GM18505 (cell line): ENCODE results near the gene CCDC107.
A peak's percentile ranks its signal among the peaks of the same experiment; 100 is the strongest.
"Not testable (repeated sequence)": the region's sequence is repeated elsewhere in the genome, so short reads cannot be mapped to it uniquely, and the experiment has no call there.

ENCODE experiments used
- ATAC-seq: cut with Tn5 transposase; IDR thresholded peaks from one replicate; pipeline ENCODE4 v1.9.1; 2021; ENCODE audit not compliant: unreplicated experiment
- POLR2A ChIP-seq: IDR thresholded peaks from 4 replicates; pipeline ENCODE4 v1.6.1; 2011; ENCODE audit warnings: borderline replicate concordance; ENCODE audit not compliant: insufficient read depth, insufficient read length; ENCODE audit errors: extremely low read depth

The CCDC107 gene

GRCh38 chr9:35619800-35620158, 38.3 kb upstream of the CCDC107 start:
- TF ChIP-seq POLR2A, result peak; percentile 11
- ATAC-seq, result peak; percentile 54

GRCh38 chr9:35627575-35627974, 30.5 kb upstream of the CCDC107 start:
- ATAC-seq, result no peak
- no peak for TF ChIP-seq POLR2A

GRCh38 chr9:35628389-35628991, 29.6 kb upstream of the CCDC107 start:
- TF ChIP-seq POLR2A, result no peak
- ATAC-seq, result no peak

- ATAC-seq, result no peak
- TF ChIP-seq POLR2A, result no peak
These were observed 28.5 kb upstream of the CCDC107 start for GRCh38 chr9:35629597-35629996.

- no peak for TF ChIP-seq POLR2A
- no peak for ATAC-seq
These were observed 22.4 kb upstream of the CCDC107 start for GRCh38 chr9:35635730-35636129.

- ATAC-seq, result no peak
These were observed 21.8 kb upstream of the CCDC107 start for GRCh38 chr9:35636135-35636876.

GRCh38 chr9:35636877-35637246, 21.2 kb upstream of the CCDC107 start:
- ATAC-seq, result not testable (repeated sequence)

More at GRCh38 chr9:35636135-35636876, 21.8 kb upstream of the CCDC107 start:
- no peak for TF ChIP-seq POLR2A

- not testable (repeated sequence) for ATAC-seq
These were observed 20.6 kb upstream of the CCDC107 start for GRCh38 chr9:35637427-35637955.

GRCh38 chr9:35638751-35639150, 19.3 kb upstream of the CCDC107 start:
- ATAC-seq, result not testable (repeated sequence)

GRCh38 chr9:35639225-35639624, 18.9 kb upstream of the CCDC107 start:
- not testable (repeated sequence) for ATAC-seq

GRCh38 chr9:35639631-35640030, 18.5 kb upstream of the CCDC107 start:
- no peak for ATAC-seq
- no peak for TF ChIP-seq POLR2A

- ATAC-seq, result not testable (repeated sequence)
These were observed 17.7 kb upstream of the CCDC107 start for GRCh38 chr9:35640431-35640830.

- not testable (repeated sequence) for ATAC-seq
These were observed 16.6 kb upstream of the CCDC107 start for GRCh38 chr9:35641478-35641877.

- no peak for TF ChIP-seq POLR2A
- no peak for ATAC-seq
These were observed 15.0 kb upstream of the CCDC107 start for GRCh38 chr9:35643046-35643445.

GRCh38 chr9:35645736-35646135, 12.4 kb upstream of the CCDC107 start:
- ATAC-seq, result not testable (repeated sequence)

- ATAC-seq, result no peak
- no peak for TF ChIP-seq POLR2A
These were observed 11.9 kb upstream of the CCDC107 start for GRCh38 chr9:35646153-35646532.
